ENCODE data around the gene TBCB. TPM values are rescaled to one million over a fixed set of nuclear protein-coding genes. Genes with fewer than 3 reads are reported as not detected.

TBCB gene
- total RNA-seq, 1 donor from 2014 or later = 152 TPM

DNA sequence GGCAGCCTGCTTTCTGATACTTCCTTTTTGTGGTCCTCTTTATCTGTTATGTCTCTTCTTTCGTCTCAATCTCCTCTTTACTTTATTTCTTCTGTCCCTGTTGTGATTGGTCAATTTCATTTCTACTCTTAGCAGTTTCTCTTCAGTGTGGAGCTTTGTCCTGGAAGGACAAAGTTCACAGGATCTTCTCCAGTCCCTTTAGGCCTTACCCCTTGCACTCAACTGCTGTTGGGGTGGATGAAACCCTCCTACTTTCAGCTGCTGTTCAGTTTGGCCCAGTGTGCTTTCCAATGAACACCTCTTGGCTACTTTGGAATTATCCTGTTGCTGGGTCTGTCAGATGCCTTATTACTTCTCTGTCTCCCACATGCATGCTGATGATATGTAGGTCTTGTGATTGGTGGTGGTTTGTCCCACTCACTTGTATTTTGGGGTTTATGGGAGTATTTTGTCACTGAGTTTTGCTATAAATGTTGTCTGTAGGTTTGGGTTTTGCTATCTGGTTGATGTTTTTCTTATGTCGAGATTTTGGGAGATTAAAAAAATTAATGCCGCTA is 35.8 kb upstream of the TBCB start:
- Histone ChIP-seq H3K4me3 (ENCODE audit: low read depth, low read length) (no peak overlapping the region), H3K27me3 (ENCODE audit: control insufficient read depth, insufficient read depth, low read length) (no peaks in the 10 kb centered on the region), H3K36me3 (ENCODE audit: control insufficient read depth, insufficient read depth, low read length) (no peaks in the 10 kb centered on the region)
- TF ChIP-seq, protein P1, sequence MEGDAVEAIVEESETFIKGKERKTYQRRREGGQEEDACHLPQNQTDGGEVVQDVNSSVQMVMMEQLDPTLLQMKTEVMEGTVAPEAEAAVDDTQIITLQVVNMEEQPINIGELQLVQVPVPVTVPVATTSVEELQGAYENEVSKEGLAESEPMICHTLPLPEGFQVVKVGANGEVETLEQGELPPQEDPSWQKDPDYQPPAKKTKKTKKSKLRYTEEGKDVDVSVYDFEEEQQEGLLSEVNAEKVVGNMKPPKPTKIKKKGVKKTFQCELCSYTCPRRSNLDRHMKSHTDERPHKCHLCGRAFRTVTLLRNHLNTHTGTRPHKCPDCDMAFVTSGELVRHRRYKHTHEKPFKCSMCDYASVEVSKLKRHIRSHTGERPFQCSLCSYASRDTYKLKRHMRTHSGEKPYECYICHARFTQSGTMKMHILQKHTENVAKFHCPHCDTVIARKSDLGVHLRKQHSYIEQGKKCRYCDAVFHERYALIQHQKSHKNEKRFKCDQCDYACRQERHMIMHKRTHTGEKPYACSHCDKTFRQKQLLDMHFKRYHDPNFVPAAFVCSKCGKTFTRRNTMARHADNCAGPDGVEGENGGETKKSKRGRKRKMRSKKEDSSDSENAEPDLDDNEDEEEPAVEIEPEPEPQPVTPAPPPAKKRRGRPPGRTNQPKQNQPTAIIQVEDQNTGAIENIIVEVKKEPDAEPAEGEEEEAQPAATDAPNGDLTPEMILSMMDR (IDR thresholded peaks at IDR 0.05; ENCODE audit: insufficient read depth, low read length, severe bottlenecking) = no peak
- no peak for FAIRE-seq
- DNase-seq (ENCODE audit: low read depth) = no peak

DNA sequence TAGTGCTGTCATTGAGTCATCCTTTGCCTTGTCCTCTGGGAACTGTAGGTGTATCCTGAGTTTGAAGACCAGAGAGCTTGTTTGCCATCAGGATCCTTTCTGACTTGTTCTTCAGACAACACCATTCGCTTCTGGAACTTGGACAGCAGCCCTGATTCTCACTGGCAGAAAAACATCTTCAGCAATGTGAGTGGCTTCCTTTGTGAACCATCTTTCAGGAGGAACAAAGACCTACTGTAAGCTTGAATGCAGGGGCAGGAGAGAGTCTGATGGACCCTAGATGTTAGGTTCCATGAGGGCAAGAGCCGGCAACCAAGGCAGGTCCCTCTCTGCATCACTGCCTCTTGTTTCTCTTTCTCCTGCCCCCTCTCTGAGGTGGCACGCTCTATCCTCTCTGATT is 33.9 kb upstream of the TBCB start:
- no peak for FAIRE-seq
- Histone ChIP-seq H3K4me3 (ENCODE audit: low read depth, low read length) (no peak overlapping the region), H3K27me3 (ENCODE audit: control insufficient read depth, insufficient read depth, low read length) (no peaks in the 10 kb centered on the region), H3K36me3 (ENCODE audit: control insufficient read depth, insufficient read depth, low read length) (no peaks in the 10 kb centered on the region)
- peak; percentile 4 for DNase-seq (ENCODE audit: low read depth)
- TF ChIP-seq, protein P1 (IDR thresholded peaks at IDR 0.05; ENCODE audit: insufficient read depth, low read length, severe bottlenecking) = no peak

DNA sequence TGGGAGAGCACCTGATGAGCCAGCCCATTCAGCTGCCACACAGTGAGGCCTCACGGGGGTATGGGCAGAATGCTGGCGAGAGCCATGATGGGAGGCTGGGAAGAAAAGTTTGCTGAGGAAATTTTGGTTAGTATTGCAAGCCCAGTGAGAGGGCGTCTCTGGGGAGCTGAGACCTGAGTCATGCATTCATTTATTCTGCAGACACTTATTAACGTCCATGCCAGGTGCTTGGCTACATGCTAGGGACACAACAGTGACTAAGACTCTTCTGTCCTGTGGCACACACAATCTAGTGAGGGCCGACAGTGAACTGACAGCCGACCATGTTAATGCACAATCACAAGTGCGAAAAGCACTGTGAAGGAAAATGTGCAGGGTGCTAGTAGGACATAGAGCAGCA is 33.4 kb upstream of the TBCB start:
- no peak overlapping the region for H3K4me3 ChIP-seq (ENCODE audit: low read depth, low read length)
- H3K36me3 ChIP-seq (ENCODE audit: control insufficient read depth, insufficient read depth, low read length) = no peaks in the 10 kb centered on the region
- DNase-seq (ENCODE audit: low read depth) = no peak
- TF ChIP-seq, protein P1 (IDR thresholded peaks at IDR 0.05; ENCODE audit: insufficient read depth, low read length, severe bottlenecking) = no peak
- no peak for FAIRE-seq
- no peaks in the 10 kb centered on the region for H3K27me3 ChIP-seq (ENCODE audit: control insufficient read depth, insufficient read depth, low read length)

DNA sequence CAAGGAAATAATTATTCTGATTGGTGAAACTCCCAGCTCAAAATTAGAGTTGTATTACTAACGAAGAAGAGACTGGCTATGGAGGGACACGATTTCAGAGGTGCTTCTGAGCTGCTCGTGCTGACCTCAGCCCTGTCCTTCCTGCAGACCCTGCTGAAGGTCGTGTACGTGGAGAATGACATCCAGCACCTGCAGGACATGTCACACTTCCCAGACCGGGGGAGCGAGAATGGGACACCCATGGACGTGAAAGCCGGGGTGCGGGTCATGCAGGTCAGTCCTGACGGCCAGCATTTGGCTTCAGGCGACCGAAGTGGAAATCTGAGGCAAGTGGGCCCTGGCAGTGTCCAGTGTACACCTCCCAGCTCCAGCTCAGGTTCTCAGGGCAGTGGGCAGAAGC is 32.4 kb upstream of the TBCB start:
- Histone ChIP-seq H3K27me3 (ENCODE audit: control insufficient read depth, insufficient read depth, low read length) (no peaks in the 10 kb centered on the region), H3K36me3 (ENCODE audit: control insufficient read depth, insufficient read depth, low read length) (no peaks in the 10 kb centered on the region), H3K4me3 (ENCODE audit: low read depth, low read length) (no peak overlapping the region)
- no peak for FAIRE-seq
- TF ChIP-seq, protein P1 (IDR thresholded peaks at IDR 0.05; ENCODE audit: insufficient read depth, low read length, severe bottlenecking) = no peak
- DNase-seq (ENCODE audit: low read depth) = no peak

DNA sequence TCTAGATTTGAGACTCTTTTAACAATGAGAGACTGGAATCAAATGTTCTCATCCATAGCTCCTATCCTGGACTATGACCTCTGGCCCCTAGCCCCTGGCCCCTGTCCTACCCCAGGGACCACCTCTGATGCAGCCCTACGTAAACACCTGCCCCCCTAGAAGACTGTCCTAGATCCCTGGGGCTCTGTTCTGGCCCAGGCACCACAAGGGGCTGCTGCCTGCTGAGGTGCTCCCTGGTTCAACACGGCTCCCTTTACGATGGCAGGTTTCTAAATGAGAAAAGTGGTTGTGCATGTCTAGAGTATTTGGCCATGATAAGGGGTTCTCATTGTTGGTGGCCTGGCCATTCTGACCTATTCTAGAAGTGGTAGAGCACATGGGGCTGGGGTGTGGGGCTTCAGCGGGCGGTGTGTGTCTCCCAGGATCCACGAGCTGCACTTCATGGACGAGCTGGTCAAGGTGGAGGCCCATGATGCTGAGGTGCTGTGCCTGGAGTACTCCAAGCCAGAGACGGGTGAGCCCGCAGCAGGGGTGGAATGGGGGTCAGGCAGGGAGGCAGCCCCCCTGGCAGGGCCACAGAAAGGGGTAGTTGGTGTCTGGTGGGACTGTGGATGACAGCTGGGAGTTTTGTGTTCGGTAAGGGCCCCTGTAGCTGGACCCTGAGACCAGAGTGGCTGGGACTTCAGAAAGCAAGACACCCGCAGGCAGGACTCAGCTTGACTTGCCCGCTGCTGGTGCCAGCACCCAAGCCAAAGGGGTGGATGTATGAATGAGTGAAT is 30.8 kb upstream of the TBCB start:
- DNase-seq (ENCODE audit: low read depth) (no peak), FAIRE-seq (no peak)
- H3K27me3 ChIP-seq (ENCODE audit: control insufficient read depth, insufficient read depth, low read length) = no peaks in the 10 kb centered on the region
- TF ChIP-seq, protein P1 (IDR thresholded peaks at IDR 0.05; ENCODE audit: insufficient read depth, low read length, severe bottlenecking) = no peak
- no peaks in the 10 kb centered on the region for H3K36me3 ChIP-seq (ENCODE audit: control insufficient read depth, insufficient read depth, low read length)
- H3K4me3 ChIP-seq (ENCODE audit: low read depth, low read length) = no peak overlapping the region

Measured in bronchial epithelial cell (primary cell).